GM12891 (cell line): ENCODE data around the gene GTF3C5.
"Not testable (repeated sequence)": the region's sequence is repeated elsewhere in the genome, so short reads cannot be mapped to it uniquely, and the experiment has no call there.

ENCODE experiments used
- POLR2A ChIP-seq: IDR thresholded peaks from 2 replicates; pipeline ENCODE4 v1.6.1; 2011; ENCODE audit warnings: low read depth, low read length, control low read depth
- SPI1 ChIP-seq: IDR thresholded peaks from 2 replicates; pipeline ENCODE4 v1.6.1; 2011; ENCODE audit warnings: low read depth, low read length, control low read depth

GRCh38 chr9:133081957-133082644 is 51.3 kb downstream of the GTF3C5 start:
- not testable (repeated sequence) for TF ChIP-seq SPI1, POLR2A
